K562 (cell line): ENCODE results near the gene CTBP2.

Source experiments
- MYC ChIP-seq, 2 experiments: fragments of 250-450 bp in 1 of 2; sonication (Bioruptor Pico) in 1 of 2; IDR thresholded peaks; 2 replicates each; pipeline versions ENCODE4 v1.5.1 to v1.6.1; 2012 to 2021; ENCODE audit warnings: low read depth in 2 of 2, borderline replicate concordance in 1 of 2, improper control_type of control experiment in 1 of 2, low read length in 1 of 2, mild to moderate bottlenecking in 1 of 2, moderate library complexity in 1 of 2
- SETDB1 ChIP-seq: IDR thresholded peaks from one replicate; pipeline ENCODE4 v1.6.1; 2012; ENCODE audit warnings: low read length, control low read depth, inconsistent platforms
- SPI1 ChIP-seq: IDR thresholded peaks from 2 replicates; pipeline ENCODE4 v1.6.1; 2011; ENCODE audit warnings: low read depth, low read length, control low read depth, borderline replicate concordance

GRCh38 chr10:124955243-124955642 lies 205.1 kb downstream of the CTBP2 start:
- TF ChIP-seq SETDB1 (no peak), MYC (IDR thresholded peaks at IDR 0.05; ENCODE audit: low read depth, low read length) (no peak), MYC (CRISPR knock-in tag; IDR thresholded peaks at IDR 0.05; ENCODE audit: borderline replicate concordance, low read depth) (no peak), SPI1 (no peak)
